ENCODE measurements around the gene SLC9A7.

GRCh38 chrX:46553935-46554334, 205.0 kb downstream of the SLC9A7 start:
- TF ChIP-seq EZH2 (IDR thresholded peaks at IDR 0.05; ENCODE audit: low read depth, unreplicated experiment) = no peak
- TF ChIP-seq CTCF (conservative IDR thresholded peaks at IDR 0.05; ENCODE audit: low read depth in 2 of 2) = no peak

Measured in GM23338 (cell line).